HG02763 (cell line): ENCODE measurements around the gene CCDC33.

ENCODE experiments used
- ATAC-seq: cut with Tn5 transposase; IDR thresholded peaks from one replicate; pipeline ENCODE4 v1.9.1; 2021; ENCODE audit warnings: mild to moderate bottlenecking, moderate library complexity; ENCODE audit not compliant: unreplicated experiment

The CCDC33 gene

DNA sequence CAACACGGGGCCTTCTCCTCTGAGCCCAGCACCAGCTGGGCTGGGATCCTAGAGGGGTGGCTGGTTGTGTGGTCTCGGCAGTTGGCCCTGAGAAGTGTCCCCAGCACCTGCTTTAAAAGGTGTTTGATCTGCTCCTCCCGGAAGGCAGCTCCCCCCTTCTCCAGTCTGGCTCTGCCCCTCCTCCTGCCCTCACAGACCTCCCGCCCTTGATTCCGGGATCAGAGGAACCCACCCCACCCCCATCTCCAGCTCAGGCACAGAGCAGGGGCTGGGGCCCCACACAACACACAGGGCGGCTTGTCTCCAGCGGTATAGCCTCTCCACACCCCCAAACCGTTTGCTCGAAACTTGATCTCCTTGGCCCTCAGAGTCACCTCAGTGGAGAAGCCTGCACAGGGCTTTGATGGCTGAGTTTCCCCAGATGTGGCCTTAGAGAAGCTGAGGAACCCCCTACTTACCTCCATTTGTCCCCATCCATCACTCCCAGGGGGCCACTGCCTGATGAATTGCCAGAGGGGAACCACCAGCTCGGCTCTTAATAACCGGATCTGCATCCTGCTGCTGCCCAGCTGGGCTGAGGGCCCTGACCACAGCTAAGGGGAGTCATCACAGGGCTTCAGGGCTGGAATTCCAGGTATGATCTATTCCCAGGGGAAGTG lies 27.1 kb upstream of the CCDC33 start:
- ATAC-seq: no peak

GRCh38 chr15:74209560-74209958 lies 26.6 kb upstream of the CCDC33 start:
- ATAC-seq: no peak

- no peak for ATAC-seq
These were observed 26.0 kb upstream of the CCDC33 start for GRCh38 chr15:74209997-74210671.

DNA sequence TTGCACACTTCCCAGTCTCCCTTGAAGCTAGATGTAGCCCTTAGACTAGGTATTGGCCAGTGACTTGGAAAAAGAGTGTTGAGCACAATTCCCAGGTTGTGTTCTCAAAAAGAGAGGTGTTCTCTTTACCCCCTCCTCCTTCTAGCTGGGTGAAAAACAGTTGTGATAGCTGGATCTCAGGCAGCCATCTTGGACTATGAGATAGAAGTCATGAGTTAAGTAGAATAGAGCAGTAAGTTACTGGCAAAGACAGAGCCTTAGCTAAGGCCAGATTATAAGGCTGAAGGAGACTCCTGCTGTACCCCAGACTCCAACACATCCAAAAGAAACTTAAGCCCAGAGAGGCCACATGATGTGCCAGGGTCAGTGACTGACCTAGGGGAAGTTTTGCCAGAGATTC lies 25.4 kb upstream of the CCDC33 start:
- ATAC-seq: no peak

GRCh38 chr15:74211656-74212055 lies 24.5 kb upstream of the CCDC33 start:
- no peak for ATAC-seq

- no peak for ATAC-seq
These were observed 23.6 kb upstream of the CCDC33 start for GRCh38 chr15:74212494-74212893.

DNA sequence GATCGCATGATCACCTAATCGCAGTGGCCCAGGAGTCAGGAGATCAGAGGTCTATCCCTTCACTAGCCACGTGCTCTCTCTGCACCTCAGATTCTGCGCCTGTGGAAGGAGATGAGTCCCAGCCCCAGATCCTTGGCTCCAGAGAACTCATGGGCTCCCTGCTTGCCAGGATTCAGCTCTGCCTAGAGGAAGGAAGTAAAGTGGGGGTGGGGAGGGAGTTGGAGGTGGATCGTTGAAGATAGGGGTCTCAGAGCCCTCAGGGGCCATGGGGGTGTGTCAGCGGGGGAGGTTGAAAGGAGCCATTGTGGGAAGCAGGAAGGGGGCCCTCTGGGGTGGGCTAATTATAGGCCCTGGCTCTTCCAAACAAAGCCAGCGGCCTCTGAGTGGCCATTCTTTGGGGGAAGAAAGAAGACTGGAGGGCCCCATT lies 22.3 kb upstream of the CCDC33 start:
- ATAC-seq: no peak

- ATAC-seq: no peak
These were observed 21.7 kb upstream of the CCDC33 start for GRCh38 chr15:74214324-74215021.

DNA sequence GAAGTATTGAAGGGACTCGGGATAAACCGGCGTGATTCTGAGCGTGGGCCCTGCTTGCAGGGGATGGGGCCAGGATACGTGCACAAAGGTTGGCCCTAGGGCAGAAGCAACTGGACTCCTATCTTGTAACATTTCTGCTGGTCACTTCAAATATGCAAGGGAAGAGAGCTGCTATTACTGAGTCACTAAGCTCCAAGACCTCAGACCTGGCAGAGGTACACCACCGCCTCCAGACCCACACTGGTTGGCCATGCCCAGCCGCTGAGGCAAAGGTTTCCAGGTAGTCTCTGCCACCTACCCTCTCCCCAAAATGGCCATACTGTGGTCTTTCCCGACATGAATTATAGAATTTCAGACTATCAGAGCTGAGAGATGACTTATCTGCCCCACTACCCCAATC lies 20.2 kb upstream of the CCDC33 start:
- no peak for ATAC-seq

GRCh38 chr15:74216949-74217348 lies 19.2 kb upstream of the CCDC33 start:
- no peak for ATAC-seq

GRCh38 chr15:74217907-74218885 lies 17.9 kb upstream of the CCDC33 start:
- no peak for ATAC-seq

GRCh38 chr15:74220475-74221248 lies 15.5 kb upstream of the CCDC33 start:
- no peak for ATAC-seq

DNA sequence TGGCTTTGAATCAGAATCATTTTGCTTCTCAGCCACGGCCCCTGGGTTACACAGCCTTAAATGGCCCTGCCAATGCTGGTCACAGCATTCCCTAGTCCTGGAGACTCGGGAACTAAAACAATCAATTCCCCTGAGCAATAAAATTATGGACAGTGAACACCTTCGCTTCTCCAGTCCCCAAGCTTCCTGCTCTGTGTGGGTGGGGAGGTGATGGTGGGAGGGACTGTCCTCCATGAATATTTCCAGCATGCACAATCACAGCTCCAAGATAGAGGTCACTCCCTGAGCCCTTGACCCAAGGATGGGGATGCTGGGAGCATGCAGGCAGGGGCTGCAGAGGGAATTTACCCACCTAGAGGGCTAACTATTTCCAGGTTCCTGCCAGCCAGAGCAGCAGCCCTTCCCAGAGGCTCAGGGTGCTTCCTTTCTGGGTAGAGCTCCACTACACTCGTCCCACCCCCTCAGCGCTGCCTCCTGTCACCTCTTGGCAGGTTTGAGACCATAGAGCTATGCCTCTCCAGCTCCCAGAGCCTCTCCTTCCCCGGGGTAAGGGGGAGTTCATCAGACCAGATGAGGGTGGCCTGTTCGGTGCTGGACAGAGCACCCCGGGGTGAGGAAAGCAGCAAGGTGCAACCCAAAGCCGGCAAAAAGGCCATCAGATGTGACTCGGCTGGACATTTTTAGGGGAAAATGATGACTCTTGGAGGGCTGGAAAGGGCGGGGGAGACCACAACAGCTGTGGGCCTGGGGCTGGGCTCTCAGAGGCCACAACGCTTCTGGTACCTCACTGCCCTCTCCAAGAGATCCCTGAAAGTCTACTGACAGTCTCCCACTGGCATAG lies 14.5 kb upstream of the CCDC33 start:
- no peak for ATAC-seq

- ATAC-seq: no peak
These were observed 13.6 kb upstream of the CCDC33 start for GRCh38 chr15:74222240-74223119.

GRCh38 chr15:74225928-74226327 lies 10.2 kb upstream of the CCDC33 start:
- no peak for ATAC-seq

DNA sequence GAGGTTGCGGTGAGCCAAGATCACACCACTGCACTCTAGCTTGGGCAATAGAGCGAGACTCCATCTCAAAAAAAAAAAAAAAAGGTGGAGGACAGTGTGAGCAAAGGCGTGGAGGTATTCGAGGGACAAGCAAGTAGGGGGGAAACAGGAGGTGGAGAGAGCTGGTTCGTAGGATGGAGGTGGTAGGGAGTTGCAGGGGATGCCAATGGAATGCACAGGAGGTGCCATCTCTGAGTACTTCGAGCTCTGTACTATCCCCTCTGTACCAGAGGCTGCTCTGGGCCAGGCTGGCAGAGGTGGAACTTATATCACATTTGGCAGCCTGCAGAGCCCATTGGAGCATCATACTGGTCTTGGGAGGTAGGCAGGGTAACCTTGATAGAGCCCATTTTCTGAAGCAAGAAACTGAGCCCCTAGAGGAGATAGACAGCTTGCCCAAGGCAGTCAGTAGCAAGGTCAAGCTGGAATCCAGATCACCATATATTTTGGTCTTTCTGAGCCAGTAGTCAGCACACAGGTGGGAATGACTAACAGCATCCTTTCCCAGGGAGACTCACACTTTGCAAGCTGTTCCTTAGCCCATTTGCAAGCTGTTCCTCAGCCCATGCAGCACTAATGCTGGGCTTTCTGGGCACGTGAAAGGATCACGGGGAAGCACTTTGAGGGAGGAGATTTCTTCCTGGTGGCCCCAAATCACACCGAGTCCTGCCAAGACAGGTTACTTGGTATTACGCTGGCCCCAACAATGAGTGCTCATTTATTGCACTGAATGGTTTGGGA lies 9.2 kb upstream of the CCDC33 start:
- no peak for ATAC-seq

DNA sequence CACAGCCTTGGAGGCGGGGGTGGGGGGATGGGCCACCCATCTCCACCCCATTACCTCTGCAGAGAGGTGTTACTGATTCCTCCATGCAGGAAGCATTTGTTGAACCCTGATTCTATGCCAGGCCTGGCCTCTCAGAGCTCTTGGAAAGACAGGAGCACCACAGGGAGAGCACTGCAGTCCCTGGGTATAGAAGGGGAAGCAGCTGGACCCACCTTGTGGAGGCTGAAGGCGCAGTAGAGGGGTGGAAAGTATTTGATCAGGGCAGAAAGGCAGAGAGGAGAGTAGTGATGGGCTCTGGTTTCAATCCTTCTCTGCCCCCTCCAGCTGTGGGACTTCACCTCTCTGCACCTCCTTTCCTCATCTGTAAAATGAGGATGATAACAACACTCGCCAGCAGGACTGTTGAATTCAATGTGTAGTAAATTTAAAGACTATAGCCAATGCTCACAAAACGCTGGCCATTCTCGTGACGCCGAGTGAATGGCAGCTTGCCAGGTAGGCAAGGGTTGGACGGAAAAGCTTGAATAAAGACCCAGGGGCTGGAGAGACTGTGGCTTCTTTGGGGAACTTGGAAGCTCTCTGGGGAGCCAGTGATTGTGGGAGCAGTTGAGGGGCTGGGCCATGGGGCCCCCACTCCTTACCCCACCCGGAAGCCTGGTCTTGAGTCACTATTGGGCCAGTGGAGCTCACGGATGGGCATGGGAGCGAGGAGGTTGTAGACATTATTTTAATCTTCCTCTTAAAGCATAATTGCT lies 8.0 kb upstream of the CCDC33 start:
- ATAC-seq: no peak
